ENCODE measurements around the gene RAPGEF6.
A peak's percentile ranks its signal among the peaks of the same experiment; 100 is the strongest.

Gene RAPGEF6

DNA sequence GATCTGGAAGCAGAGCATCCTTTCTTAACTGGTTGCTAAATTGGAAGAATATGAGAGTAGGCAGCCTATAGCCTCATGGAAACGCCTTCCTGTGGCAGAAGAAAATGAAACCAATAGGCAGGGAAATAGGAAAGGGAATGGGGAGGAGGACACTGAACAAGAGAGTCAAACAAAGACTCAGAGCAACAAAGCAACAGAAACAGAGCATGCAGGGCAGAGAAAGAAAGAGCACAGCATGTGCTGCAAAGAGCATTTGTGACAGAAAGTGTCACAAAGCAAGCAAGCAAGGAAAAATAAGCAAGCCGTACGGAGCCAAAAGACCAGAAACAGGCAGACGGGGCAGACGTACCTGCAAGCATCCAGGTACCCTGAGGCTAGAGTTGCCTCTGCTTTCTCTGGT, 123.1 kb downstream of the RAPGEF6 start:
- in situ Hi-C loops (cut with MboI; ENCODE audit: low pct_unique_long_range_greater_than_20kb, low sequenced_read_pairs, unreplicated experiment) = no loop called here

DNA sequence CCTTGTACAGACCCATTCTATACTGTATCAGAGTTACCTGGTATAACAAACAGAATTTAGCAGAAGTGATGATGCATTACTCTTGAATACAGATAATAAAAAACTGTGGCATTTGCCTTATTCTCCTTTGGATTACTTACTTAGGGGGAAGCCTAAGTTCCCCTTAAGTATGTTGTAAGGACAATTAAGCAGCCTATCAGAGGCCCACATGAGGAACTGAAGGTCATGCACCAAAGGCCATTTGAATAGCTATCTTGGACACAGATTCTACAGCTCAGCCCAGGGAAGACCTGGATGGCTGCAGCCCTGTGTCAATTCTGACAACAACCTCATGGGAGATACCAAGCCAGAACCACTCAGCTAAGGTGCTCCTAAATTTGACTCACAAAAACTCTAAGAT, 125.2 kb downstream of the RAPGEF6 start:
- in situ Hi-C loops (cut with MboI; ENCODE audit: low pct_unique_long_range_greater_than_20kb, low sequenced_read_pairs, unreplicated experiment) = no loop called here
- DNase-seq (ENCODE audit: low spot score) = no peak
- TF ChIP-seq, protein P1, sequence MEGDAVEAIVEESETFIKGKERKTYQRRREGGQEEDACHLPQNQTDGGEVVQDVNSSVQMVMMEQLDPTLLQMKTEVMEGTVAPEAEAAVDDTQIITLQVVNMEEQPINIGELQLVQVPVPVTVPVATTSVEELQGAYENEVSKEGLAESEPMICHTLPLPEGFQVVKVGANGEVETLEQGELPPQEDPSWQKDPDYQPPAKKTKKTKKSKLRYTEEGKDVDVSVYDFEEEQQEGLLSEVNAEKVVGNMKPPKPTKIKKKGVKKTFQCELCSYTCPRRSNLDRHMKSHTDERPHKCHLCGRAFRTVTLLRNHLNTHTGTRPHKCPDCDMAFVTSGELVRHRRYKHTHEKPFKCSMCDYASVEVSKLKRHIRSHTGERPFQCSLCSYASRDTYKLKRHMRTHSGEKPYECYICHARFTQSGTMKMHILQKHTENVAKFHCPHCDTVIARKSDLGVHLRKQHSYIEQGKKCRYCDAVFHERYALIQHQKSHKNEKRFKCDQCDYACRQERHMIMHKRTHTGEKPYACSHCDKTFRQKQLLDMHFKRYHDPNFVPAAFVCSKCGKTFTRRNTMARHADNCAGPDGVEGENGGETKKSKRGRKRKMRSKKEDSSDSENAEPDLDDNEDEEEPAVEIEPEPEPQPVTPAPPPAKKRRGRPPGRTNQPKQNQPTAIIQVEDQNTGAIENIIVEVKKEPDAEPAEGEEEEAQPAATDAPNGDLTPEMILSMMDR (IDR thresholded peaks at IDR 0.05; ENCODE audit: extremely low read depth, insufficient read depth, missing control alignments) = no peak

More for the DNA sequence above, 123.1 kb downstream of the RAPGEF6 start:
- no peak for DNase-seq (ENCODE audit: low spot score)
- TF ChIP-seq, protein P1 (IDR thresholded peaks at IDR 0.05; ENCODE audit: extremely low read depth, insufficient read depth, missing control alignments) = no peak

GRCh38 chr5:131505237-131505908, 129.7 kb downstream of the RAPGEF6 start:
- no peak for DNase-seq (ENCODE audit: low spot score)

DNA sequence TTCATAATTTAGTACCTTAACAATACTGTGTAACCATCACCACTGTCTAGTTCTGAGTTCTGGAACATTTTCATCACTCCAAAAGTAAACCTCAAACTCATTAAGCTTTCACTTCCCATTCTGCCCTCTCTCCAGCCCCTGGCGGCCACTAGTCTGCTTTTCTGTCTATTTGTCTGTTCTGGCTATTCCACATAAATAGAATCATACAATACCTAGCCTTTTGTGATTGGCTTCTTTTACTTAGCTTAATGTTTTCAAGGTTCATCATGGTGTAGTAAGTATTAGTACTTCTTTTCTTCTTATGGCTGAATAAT, 138.7 kb downstream of the RAPGEF6 start:
- TF ChIP-seq, protein P1 (IDR thresholded peaks at IDR 0.05; ENCODE audit: extremely low read depth, insufficient read depth, missing control alignments) = peak; percentile 32
- DNase-seq (ENCODE audit: low spot score) = peak; percentile 8
- in situ Hi-C loops (cut with MboI; ENCODE audit: low pct_unique_long_range_greater_than_20kb, low sequenced_read_pairs, unreplicated experiment) = no loop called here

More at GRCh38 chr5:131505237-131505908, 129.7 kb downstream of the RAPGEF6 start:
- in situ Hi-C loops (cut with MboI; ENCODE audit: low pct_unique_long_range_greater_than_20kb, low sequenced_read_pairs, unreplicated experiment) = no loop called here
- TF ChIP-seq, protein P1 (IDR thresholded peaks at IDR 0.05; ENCODE audit: extremely low read depth, insufficient read depth, missing control alignments) = no peak

- TF ChIP-seq, protein P1 (IDR thresholded peaks at IDR 0.05; ENCODE audit: extremely low read depth, insufficient read depth, missing control alignments) = no peak
- no peak for DNase-seq (ENCODE audit: low spot score)
- in situ Hi-C loops (cut with MboI; ENCODE audit: low pct_unique_long_range_greater_than_20kb, low sequenced_read_pairs, unreplicated experiment) = no loop called here
These were observed 139.3 kb downstream of the RAPGEF6 start for GRCh38 chr5:131495536-131496399.

DNA sequence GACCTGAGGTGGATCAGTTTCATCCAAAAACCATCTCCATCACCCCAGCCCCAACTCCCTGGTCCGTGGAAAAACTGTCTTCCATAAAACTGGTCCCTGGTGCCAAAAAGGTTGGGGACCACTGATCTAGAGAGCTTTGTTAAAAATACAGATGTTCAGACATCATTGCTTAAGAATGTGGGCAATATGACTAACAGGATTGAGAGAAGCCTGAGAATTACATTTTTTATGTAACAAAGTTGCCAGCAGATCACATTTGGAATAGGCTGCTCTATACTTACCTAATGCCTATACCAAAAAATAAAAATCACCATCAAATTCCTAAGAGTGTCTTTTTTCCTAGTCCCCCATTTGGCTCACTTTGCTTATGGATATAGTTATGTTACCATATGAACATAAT, 143.3 kb downstream of the RAPGEF6 start:
- in situ Hi-C loops (cut with MboI; ENCODE audit: low pct_unique_long_range_greater_than_20kb, low sequenced_read_pairs, unreplicated experiment) = no loop called here
- DNase-seq (ENCODE audit: low spot score) = no peak
- TF ChIP-seq, protein P1 (IDR thresholded peaks at IDR 0.05; ENCODE audit: extremely low read depth, insufficient read depth, missing control alignments) = no peak

Measured in GM13977 (cell line).